Measurements from ENCODE around the gene ULK2.
A peak's percentile ranks its signal among the peaks of the same experiment; 100 is the strongest.
"Not testable (repeated sequence)": the region's sequence is repeated elsewhere in the genome, so short reads cannot be mapped to it uniquely, and the experiment has no call there.

ULK2 gene

DNA sequence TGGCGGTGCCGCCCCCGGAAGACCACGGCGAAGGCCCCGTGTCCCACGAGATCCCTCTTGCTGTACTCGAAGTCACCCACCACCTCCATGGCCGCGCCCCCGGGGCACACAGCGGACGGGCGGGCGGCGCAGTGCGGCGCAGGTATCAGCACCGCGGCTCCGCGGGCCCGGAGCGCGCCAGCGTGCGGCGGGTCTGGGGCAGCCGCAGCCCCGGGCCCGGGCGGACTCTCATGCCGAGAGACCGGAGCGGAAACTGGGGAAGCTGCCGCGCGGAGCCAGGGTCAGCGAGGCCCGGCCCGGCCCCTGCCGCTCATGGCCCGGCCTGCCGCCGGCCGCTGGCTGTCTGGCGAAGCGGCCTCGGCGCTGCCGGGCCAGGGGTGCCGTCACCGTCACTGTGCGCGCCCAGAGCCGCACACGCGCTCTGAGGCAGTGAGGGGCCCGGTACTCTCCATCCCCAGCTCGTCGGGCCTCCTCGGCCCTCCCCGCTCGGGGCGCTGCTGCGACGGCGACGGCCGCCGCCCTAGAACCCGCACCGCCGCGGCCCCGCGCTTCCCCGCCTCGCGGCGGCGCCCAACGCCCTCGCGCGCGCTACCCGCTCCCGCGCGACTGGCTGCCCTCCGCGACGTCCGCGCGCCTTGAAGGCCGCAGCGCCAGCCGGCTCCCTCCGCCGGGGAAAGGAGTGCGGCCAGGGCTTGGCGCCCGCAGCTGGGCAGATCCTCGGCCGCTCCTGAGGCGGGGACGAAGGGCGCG, at the start of gene ULK2:
Gene ULK2 (minus strand): TSS at position 608 of the 750 bp plus-strand sequence. CDS start 519 bp downstream, at position 89.
- DNase-seq, result peak; percentile 87

DNA sequence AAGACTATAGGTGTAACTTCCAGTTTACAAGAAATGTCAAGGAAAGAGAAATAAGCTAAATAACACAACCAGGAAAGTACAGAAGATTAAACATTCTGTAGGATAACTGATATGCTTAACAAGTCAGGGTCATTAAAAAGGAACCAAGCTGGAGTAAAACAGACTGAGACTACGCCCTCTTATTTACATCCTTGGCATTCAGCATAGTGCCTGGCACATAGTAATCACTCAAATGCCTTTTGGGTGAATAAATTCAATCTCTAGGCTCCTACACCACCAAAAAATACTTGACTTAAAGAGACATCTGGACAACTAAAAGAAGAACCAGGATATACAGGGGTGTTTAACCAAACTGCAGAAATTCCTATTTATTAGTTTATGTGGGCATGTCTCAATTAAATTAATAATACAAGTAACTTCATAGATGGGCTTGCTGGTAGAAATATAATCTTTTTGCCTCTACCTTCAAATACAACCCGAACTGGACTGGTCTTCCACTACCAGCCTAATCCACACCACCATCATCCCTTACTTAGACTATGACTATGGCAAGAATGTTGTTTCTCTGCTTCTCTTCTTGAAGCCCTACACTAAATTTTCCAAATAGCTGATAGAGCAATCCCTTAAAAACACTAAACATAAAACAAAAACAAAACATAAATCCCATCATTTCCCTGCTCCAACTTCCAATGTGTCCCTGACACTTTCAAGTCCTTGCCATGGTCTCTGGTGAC, 47.7 kb upstream of the ULK2 start:
- no peak for DNase-seq

DNA sequence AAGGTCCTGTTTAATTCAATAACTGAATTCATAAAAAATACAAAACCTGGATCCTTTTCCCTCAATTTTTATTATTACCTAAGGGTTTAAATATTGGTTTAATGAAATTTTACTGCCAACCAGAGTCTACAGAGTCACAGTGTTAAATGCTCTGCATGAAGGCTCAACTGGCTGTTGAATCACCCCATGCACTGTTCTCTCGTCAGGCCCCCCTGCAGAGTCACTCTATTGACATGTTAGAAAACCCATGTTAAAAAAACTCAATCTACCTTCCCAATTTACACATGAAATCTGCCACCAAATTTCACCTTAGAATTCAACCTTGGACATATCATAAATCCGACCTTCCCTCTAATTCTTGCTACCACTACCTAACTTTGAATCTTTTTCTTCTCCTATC, 43.3 kb upstream of the ULK2 start:
- no peak for DNase-seq

DNA sequence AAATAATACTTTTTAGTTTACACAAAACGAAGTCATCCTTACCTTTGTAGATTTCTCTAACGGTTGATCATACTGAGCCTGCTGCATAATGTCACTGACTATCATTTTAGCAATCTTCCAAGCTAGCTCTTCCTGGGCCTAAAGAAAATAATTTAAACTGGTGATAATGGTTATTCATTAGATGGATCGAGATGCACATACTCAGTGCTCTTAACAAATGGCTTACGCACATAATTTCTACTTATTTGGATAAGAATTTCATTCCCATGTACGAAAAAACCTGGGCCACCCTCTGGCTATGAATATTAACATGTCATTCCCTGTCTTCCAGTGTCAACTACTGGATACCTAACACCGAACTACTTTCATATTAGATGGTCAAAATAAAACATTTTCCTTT, 41.4 kb upstream of the ULK2 start:
- DNase-seq, result no peak

DNA sequence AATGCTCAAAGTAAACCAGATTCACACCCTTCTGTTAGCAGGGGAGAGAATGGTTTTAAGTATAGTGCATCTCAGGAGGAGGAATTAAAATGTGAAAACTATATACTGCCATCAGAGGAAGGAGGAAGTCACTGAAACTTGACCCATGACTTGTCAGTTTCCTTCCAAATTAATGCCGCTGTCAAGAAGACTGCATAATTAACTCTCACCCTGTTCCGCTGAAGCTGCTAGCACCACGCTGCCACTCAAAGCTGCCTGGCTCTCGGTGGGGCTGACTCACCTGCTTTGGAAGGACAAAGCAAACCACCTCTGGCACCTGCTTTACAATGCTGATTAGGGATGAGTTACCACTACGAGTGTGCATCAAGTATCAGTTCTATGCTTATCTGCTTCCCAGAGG, 37.8 kb upstream of the ULK2 start:
- DNase-seq, result no peak

DNA sequence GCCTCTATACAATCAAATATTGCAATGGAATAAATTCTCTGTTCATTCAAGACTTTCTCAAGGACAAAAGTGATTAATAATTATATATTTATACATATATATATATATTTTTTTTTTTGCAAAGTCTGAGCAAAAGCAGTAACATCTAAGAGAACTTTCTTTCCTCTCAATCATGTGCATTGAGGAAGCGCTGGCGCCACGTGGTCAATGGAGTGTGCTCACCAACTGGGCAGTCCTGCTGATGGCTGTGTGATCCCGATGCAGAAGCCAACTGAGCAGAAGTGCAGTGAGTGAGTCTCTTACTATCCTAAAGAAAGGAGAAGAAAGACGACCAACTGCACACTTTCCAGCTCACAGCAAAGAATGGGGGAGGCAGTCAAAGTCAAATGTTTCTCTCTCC, 37.2 kb upstream of the ULK2 start:
- DNase-seq, result no peak

DNA sequence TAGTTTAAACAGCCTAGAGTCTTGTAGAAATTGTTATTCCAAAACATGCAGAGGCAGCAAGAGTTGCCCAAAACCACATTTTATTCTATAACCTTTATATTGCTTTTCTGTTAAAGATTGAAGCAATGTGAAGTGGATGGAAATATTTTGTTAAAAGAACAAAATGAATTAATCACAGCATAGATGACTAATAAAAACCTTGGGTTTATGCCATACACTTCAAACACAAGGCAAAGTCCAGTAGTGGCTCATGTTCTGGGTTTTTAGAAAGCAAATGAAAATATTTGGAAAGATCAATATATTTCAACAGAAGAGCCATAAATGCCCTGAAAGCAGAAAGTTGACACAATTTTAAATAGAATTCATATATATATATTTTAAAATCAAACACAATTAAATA, 36.7 kb upstream of the ULK2 start:
- peak; percentile 26 for DNase-seq

DNA sequence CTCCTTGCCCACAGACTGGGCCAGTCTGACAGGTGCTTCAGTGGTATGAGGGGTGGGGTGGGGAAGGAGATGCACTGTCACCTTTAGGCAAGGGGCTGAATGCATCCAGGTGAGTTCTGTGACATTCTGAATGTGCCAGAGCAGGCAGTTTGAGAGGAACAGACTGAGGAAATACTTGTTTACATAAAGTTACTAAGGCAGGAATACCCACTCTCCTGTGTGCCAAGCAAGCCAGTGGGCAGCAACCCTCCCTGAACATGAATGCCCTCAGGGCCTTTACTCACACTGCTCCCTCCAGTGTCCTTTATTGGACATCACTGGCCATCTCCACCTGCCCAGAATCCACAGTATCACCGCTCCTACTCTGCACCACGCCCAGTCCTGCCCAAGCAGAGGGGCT, 33.1 kb upstream of the ULK2 start:
- no peak for DNase-seq

DNA sequence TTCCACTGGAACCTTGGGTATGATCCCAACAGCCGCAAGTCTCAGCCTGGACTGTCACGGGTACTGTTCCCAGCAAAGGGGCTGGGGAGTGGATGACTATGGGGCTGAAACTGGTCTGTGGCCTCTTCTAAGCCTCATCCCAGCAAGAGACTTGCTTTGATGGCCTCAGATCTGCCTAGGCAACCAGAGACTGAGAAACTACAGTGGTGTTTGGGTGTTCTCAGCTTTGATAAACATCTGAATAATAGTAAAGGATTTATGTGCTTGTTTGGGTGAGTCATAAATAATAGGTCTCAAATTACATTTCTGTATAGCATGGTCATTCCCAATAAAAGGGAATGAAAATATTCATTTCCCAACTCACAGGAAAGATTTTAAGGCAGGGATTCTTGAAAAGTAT, 30.2 kb upstream of the ULK2 start:
- DNase-seq, result peak; percentile 60

DNA sequence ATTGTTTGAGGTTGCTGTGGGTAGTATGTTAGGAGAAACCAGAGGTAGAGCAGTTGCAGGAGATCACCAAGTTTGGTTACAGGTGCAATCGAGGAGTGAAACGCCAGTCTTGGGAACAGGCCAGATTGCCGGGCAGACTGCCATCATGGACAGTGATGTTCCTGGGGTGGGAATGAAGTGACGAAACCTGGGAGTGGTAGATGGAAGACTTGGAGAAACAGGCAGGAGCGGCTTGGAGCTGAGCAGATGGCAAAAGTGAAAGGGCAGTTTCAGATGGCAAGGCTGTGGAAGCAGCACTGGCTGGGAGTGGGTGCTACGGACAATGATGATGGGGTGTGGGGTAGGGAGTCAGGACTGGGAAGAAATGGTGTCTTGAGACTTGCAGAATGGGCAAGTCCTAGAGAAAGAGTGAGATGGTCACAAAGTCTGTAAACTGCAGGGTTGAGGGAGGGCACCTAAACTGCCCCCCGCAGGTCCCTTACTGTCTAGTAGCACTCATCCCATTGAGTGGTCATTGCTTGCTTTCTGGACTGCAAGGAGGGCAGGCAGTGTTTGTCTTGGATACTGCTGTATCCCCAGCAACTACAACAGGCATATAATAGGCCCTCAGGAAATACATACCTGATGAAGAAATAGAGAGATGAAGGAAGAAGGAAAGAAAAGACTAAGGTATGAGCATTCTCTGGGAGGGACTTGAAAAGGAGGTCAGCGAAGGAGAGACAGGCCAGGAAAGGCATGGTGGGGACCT, 29.5 kb upstream of the ULK2 start:
- peak; percentile 11 for DNase-seq

DNA sequence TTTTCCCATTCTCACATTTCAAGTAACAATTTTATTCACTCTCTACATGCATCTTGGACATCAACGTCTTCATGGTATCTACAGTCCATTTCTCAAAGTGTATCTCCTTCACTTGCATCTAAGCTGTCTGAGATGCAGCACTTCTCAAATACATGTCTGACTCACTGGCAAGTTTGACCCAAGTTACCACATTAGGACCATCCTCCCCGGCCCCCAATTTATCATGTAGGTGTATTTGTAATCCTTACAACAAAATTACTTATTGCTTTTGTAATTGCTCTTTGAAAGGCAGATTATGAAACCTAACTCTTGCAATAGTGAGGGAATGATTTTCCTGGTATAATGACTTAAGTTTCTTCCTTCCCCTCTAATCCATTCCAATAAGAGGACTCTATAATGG, 28.9 kb upstream of the ULK2 start:
- no peak for DNase-seq

DNA sequence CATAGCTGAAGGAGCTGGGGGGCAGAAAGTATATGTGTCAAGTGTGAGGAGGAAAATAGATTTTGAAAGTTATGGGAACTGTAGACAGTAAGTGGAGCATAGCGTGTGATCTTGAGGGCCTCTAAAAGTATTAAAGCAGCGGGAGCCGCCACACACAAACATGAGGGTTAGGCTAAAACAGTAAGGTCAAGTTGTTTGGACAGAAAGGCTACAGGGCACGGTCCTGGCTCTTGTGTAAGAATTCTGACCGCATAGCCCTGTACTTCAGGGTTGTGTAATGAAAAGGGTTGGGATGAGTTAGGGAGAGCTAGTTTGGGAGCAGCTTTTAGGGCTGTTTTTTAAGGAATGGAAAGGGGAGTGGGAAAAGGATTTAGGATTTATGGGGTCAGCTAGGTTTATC, 22.8 kb upstream of the ULK2 start:
- not testable (repeated sequence) for DNase-seq

DNA sequence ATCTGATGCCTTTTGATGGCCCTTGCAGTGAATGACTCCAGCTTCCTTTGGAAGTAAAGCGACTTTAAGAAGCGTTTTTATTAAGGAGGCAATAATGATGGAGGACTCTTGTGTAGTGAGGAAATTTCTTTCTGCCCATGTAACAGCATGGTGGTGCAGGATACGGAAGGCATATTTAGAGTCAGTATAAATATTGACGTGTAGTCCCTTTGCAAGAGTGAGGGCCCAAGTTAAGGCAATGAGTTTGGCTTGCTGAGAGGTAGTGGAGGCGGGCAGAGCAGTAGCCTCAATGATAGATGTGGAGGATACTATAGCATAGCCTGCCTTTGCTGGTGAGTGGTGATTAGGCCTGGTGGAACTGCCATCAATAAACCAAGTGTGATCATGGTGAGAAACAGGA, 22.3 kb upstream of the ULK2 start:
- not testable (repeated sequence) for DNase-seq

DNA sequence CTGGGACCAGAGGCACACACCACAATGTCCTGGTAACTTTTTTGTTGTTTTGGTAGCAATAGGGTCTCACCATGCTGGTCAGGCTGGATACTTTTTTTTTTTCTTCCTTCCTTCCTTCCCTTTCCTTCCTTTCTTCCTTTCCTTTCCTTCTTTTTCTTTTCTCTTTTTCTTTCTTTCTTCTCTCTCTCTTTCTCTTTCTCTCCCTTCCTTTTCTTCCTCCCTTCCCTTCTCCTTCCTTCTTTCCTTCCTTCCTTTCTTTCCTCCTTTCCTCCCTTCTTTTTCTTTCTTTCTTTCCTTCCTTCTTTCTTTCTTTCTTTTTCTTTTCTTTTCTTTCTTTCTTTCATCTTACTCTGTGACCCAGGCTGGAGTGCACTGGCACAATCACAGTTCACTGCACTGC, 18.4 kb upstream of the ULK2 start:
- DNase-seq, result no peak

DNA sequence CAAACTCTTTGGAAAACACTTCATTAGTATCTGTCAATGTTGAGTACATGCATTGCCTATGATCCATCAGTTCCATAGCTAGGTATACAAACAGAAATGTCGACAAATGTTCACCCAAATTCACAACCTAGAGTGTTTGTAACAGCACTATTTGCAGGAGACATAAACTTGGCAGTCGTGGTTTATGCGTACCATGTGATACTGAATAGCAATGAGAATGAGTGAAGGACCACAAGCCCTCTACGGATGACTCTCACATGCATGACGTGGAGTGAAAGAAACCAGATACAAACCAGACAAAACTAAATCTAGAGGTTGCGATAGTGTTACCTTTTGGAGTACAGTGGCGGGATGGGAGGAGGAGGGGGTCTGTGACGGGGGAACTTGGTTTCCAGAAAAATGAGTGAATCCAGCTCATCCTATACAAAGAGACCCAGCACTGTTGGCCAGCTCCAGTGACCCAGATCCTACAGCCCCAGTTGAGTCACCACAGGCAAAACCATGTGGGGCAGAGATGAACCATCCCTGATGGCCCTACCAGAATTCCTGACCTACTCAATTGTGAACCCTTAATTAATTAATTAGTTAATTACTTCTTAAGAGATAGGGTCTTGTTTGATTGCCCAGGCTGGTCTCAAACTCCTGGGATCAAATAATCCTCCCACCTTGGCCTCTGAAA, 15.9 kb upstream of the ULK2 start:
- no peak for DNase-seq

DNA sequence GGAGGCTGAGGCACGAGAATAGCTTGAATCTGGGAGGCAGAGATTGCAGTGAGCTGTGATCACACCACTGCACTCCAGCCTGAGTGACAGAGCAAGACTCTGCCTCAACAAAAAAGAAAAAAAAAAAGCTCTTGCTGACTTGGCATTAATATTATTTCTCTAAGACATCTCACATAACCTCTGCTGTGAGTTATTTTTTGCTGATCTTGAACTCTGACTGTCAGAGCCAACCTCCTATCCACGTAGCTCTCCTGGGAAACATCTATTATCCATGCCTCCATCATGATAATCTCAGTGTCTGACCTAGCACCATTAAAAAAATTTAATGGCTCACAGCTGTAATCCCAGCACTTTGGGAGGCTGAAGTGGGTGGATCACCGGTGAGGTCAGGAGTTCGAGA, 12.7 kb upstream of the ULK2 start:
- DNase-seq, result no peak

DNA sequence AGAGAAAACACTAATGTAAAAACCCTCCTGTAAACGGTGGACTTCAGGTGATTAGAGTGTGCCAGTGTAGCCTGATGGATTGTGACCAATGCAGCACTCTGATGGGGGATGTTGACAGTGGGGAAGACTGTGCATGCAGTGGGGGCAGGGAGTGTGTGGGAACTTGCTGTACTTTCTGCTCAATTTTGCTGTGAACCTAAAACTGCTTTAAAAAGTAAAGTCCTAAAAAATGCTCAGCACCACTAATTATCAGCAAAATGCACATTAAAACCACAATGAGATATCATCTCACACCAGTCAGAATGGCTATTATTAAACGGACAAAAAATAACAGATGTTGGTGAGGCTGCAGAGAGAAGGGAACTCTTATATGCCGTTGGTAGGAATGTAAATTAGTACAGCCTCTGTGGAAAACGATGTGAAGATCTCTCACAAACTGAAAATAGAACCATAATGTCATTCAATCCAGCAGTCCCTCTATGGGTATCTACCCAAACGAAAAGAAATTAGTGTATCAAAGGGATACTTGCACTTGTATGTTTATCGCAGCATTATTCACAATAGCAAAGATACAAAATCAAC, 9.7 kb upstream of the ULK2 start:
- DNase-seq, result no peak

DNA sequence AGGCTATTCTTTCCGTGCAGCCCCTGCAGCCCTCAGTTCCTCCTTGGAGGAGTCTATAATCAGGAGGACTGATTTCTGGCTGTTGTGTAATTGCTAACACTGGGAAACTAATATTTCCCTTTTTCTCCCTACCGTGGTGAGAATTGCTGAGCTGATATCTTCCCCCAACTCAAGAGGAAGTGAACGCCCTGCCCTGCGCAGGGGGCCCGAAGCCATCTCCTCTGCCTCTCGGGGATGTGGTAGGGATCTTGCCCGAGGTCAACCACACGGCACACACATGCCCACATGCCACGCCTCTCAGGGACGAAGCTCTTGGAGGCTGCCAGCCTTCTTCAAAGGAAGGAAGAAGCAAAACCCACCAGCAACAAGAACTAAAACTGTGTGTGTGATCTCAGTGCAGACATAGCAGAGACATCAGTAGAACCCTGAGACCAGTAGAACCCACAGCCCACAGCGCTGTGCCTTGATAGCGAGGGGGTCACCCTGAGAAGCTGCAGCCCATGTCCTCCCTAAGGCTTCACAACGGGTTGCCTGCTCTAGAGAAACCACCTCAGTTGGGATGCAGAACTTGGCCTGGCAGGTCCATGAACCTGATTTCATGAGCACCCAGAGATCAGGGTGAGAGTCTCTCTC, 8.9 kb upstream of the ULK2 start:
- DNase-seq, result no peak

DNA sequence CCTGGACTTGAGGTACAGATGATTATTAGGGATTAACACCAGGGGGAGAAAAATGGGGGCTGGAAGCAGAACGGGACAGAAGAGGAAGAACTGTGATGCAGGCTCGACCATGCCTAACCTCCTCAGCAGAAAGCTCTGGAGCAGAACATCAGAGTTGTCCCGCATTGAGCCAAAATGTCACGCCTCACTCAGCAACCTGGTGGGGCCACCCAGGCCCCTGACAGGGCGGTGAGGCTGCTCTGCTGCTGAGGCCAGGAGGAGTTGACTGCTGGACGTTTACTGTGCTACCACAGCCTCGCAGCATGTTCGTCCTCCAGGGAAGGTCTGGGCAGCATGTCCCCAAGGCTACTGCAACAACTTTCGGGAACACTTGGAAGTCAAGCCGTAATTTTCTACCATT, 6.5 kb upstream of the ULK2 start:
- DNase-seq, result no peak

DNA sequence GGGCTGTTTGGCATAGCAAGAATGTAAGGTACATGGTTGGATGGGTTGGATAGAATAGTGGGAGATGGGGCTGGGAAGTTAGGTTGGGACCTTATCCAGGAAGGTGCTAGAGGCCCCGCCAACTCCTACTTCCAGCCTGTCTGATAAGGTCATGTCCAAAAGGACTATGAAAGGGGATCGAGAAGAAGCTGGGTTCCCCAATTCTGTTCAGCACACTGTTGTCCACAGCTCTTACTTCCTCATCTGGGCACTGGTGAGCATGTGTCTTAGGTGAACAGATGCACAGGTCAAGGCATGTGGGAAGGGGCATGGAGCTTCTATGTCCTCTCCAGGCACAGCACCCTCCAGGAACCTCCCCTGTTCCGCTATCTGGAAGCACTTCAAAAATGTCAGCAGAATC, 5.6 kb upstream of the ULK2 start:
- DNase-seq, result no peak

DNA sequence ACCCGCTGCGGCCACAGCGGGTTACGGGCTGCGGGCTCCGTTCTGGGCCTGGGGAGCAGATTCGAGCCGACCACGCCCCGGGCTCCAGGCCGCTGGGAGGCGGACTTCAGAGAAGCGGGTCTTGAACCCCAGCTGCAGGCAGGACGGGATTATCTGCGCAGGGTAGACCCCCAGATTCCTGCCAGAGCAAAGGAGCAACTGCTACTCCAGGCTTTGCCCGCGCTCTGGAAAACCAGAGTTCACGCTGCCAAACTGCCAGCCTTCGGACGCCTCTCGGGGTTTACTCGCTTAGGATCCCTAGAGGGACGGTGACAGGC, 301 bp upstream of the ULK2 start:
- DNase-seq, result no peak

DNA sequence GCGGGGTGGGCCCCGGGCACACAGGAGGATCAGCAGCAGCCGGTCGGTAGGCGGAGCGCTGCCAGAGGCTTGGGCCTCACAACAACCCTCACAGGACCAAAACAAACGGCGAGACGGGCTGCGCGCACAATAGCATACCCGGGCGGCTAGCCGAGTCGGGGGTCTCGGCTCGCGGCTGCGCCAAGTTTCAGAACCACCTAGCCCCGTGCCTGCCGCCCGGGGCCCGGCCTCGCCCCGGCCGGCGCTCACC, 732 bp downstream of the ULK2 start:
- DNase-seq, result peak; percentile 66

DNA sequence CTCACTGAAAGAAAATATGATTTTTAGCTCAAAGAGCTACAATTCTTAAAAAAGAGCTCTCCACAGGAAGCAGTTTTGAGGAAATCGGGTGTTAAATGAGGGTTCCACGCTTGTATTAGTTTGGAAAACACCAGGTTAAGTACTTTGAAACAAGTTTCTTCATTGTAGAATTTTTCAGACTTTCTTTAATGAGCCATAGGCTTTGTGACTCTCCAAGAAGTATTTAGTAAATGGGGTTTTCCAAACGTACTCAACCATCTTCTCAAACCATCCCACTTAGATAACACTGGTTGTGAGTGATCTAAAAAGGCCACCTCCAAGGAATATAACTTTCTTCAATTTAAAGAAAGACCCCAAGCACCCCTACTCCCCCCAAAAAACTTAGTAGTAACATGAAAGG, 2.7 kb downstream of the ULK2 start:
- DNase-seq, result no peak
